ENCODE measurements around the gene SDF2. TPM values are rescaled to one million over a fixed set of nuclear protein-coding genes. Genes with fewer than 3 reads are reported as not detected.

SDF2 gene
- total and polyA plus RNA-seq, 12 donors = 16.8 to 54.7 (median 29.9) TPM

DNA sequence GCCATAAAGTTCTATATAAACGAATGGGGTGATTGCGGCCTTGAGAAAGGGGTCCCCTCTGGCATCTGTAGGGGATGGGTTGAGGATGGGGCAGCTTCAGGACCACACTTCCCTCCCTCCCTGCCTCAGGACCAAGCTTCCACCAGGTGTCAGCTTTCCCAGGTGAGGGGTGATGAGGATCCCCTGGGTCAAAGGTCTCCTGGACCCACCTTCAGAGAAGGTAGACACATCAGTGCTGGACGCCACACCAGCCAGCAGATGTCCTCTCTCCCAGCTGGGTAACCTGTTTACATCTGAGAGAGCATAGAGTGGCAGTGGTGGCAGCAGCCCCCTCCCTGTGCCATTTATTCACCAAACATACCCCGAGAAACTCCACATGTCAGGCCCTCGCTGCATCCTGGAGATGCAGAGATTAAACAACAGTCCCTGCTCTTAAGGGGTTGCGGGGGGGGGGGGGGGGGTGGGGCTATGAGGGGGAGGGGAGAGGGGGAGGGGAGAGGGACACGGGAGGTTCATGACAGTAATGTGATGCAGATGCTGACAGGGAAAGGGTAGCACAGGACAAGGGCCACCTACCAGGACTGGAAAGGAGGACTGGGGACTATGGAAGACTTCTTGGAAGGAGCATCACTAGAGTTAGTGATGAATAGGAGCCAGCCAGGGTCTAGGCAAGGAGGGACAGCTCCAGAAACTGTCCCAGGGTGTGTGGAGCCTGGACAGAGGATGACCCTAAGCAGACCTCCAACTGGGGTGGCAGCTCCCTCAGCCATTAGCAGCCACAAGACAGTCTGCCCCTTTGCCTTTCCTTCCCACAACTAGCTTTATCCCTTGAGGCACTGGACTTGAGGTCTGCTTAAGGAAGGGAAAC, 45.0 kb upstream of the SDF2 start:
- H3K36me3 ChIP-seq = peaks cover 0 to 34% (median 17%) of the 10 kb centered on the region in 9 donors
- no peak overlapping the region for H3K4me3 ChIP-seq
- intact Hi-C loops (cut with DNase I) = loop anchor here in 3 of 10 donors (5.0 kb wide), 2 partner anchors 39 to 44 kb away; partner anchors contain the start of genes SDF2 (in 2 of the 3) and SUPT6H (in 2 of the 3)
- TF ChIP-seq, protein P1, sequence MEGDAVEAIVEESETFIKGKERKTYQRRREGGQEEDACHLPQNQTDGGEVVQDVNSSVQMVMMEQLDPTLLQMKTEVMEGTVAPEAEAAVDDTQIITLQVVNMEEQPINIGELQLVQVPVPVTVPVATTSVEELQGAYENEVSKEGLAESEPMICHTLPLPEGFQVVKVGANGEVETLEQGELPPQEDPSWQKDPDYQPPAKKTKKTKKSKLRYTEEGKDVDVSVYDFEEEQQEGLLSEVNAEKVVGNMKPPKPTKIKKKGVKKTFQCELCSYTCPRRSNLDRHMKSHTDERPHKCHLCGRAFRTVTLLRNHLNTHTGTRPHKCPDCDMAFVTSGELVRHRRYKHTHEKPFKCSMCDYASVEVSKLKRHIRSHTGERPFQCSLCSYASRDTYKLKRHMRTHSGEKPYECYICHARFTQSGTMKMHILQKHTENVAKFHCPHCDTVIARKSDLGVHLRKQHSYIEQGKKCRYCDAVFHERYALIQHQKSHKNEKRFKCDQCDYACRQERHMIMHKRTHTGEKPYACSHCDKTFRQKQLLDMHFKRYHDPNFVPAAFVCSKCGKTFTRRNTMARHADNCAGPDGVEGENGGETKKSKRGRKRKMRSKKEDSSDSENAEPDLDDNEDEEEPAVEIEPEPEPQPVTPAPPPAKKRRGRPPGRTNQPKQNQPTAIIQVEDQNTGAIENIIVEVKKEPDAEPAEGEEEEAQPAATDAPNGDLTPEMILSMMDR (IDR thresholded peaks at IDR 0.05) = no peak
- 63 to 66% methylated on average over 6 of the region's 7 CpGs for WGBS, 2 donors
- DNase-seq = no peak
- H3K27ac ChIP-seq = no peak overlapping the region
- peaks cover 0 to 14% (median 10%) of the 10 kb centered on the region in 9 donors for H3K4me1 ChIP-seq
- no peaks in the 10 kb centered on the region for H3K9me3 ChIP-seq
- no peaks in the 10 kb centered on the region for H3K27me3 ChIP-seq
- no peak for ATAC-seq

GRCh38 chr17:28705728-28706334, 44.1 kb upstream of the SDF2 start:
- ATAC-seq = no peak
- intact Hi-C loops (cut with DNase I) = loop anchor here in 3 of 10 donors (5.0 kb wide), 2 partner anchors 39 to 44 kb away; partner anchors contain the start of genes SDF2 (in 2 of the 3) and SUPT6H (in 2 of the 3)
- Histone ChIP-seq H3K4me1 (peaks cover 0 to 10% (median 7%) of the 10 kb centered on the region in 9 donors), H3K36me3 (peaks cover 0 to 43% (median 26%) of the 10 kb centered on the region in 9 donors), H3K27ac (no peak overlapping the region), H3K27me3 (no peaks in the 10 kb centered on the region), H3K9me3 (no peaks in the 10 kb centered on the region), H3K4me3 (no peak overlapping the region)
- TF ChIP-seq, protein P1 (IDR thresholded peaks at IDR 0.05) = no peak
- DNase-seq = no peak
- 79 to 83% methylated on average over 10 of the region's 10 CpGs for WGBS, 2 donors

DNA sequence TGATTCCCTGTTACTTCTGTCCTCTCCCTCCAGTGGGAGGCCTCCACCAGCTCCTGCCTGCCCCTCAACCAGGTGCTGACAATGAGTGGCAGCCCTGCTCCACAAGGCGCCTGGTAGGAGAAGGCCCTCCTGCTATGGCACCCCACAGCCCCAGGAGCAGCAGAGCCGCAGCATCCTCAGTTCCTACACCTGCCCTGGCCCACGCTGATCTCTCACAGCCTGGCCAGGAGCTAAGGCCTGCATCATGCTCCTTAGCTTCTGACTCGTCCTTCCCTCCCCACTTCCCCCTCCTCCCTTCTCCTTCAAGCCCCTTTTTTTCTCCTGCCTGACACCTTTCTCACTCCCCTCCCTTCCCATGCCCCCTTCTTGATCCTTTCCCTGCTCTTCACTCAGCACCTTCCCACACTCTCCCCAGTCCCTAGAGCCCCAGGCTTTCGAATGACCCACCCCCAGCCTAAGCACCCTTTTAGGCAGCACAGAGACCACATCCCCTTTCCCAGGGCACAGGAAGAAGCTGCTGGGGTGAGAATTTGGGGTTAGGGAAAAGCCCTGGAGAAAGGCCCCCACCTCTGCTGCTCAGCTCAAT, 43.5 kb upstream of the SDF2 start:
- TF ChIP-seq, protein P1 (IDR thresholded peaks at IDR 0.05) = no peak
- WGBS, 2 donors = 76 to 80% methylated on average over 5 of the region's 5 CpGs

More for the DNA sequence above, 43.5 kb upstream of the SDF2 start:
- Histone ChIP-seq H3K27me3 (no peaks in the 10 kb centered on the region), H3K4me1 (peaks cover 0 to 5% (median 2%) of the 10 kb centered on the region in 9 donors), H3K9me3 (no peaks in the 10 kb centered on the region), H3K4me3 (no peak overlapping the region), H3K27ac (no peak overlapping the region), H3K36me3 (peaks cover 0 to 49% (median 32%) of the 10 kb centered on the region in 9 donors)
- intact Hi-C loops (cut with DNase I) = loop anchor here in 3 of 10 donors (5.0 kb wide), 2 partner anchors 38 to 43 kb away; partner anchors contain the start of genes SDF2 (in 2 of the 3) and SUPT6H (in 2 of the 3)
- no peak for ATAC-seq
- no peak for DNase-seq
